Esophagus mucosa (tissue), 1 donor: Measurements from ENCODE around the gene CD44. TPM values are rescaled to one million over a fixed set of nuclear protein-coding genes. Genes with fewer than 3 reads are reported as not detected.

Source experiments
- ATAC-seq: fragments of 200-7000 bp; cut with Tn5 transposase; one replicate; pipeline ENCODE4 v1.9.1; 2020
- total RNA-seq: library from RNA; stranded (reverse); gene quantifications from one replicate; pipeline ENCODE4 v1.2.4, GENCODE V29; 2023
- donor health status: DM: yes; HTN: yes; CAD: no.

Gene CD44
- total RNA-seq, 1 donor from 2014 or later: 814 TPM

DNA sequence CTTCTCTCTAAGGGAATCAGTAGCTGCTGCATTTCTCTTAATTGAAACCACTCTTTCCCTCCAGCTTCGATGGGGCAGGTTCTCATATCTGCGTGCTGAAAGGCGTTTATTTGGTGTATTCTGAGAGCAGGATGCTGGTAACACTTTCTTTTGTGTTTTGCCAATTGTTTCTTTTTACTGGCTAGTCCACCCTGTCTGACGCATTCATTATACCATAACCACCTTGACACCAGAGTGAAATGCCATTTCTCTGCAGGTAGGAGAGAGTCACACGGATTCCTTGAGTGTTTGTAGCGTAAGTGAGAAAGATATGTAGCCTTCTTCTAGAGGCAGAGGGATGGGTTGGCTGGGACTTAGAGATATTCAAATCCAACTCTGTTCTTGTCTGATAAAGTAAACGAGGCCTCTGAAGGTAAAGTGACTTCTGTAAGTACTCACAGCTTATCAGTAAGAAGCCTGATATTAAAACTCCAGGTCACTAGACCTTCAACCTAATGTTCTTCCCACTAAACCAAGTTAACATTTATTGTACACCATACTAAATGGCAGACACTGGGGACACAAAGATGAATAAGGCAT is 21.4 kb downstream of the CD44 start:
- ATAC-seq: no peak

DNA sequence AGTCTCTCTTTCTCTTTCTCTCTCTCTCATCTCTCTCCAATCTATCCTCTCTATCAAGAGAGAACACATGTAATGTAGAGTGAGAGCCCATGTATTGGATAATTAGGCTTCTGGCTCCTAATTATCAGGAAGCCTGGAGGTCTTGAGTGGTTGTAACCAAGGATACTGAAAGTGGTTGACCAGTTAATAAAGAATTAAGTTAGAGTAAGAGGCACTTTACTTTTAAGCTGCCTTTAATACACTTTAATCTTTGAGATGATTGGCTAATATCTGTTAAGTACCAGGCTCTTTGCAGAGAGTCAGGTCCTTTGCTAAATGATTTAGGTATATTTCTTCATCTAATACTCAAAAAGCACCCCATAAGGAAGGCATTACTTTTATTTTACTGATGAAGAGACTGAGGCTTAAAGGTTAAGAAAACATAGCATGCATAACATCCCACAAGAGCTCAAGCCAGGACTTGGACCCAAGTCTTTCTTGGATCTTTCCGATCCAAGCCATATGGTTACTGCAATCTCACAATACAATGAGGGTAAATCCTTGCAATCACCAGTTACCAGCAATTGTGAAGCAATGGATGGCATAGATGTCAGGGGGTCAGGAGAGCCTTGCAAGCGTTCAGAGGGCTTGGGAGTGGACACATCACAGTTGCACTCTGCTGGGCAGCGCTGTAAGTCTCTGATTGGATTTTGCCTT is 22.1 kb downstream of the CD44 start:
- ATAC-seq: no peak

- ATAC-seq: no peak
These were observed 23.8 kb downstream of the CD44 start for GRCh38 chr11:35162745-35163144.

DNA sequence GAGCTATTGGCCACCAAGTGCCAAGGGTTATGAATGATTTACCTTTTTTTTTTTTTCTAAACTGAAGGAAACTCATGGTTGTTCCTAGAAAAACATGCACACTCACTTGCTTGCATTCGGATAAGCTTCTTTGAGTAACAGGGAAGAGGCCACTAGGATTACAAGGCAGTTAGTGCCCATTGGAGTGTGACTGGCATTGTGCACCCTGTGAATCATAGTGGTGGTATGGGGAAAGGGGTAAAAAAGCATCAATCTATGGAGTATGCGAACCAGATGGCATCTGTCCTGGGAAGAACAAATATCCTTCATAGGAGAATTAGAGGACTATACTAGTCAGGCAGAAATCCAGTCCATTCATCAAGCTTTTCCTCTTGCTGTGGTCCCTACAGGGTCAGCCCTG is 24.2 kb downstream of the CD44 start:
- ATAC-seq: peak; percentile 66

GRCh38 chr11:35163702-35164496 is 24.9 kb downstream of the CD44 start:
- ATAC-seq: no peak

- no peak for ATAC-seq
These were observed 26.1 kb downstream of the CD44 start for GRCh38 chr11:35165030-35165422.

GRCh38 chr11:35165423-35166368 is 26.7 kb downstream of the CD44 start:
- ATAC-seq: peak; percentile 37

DNA sequence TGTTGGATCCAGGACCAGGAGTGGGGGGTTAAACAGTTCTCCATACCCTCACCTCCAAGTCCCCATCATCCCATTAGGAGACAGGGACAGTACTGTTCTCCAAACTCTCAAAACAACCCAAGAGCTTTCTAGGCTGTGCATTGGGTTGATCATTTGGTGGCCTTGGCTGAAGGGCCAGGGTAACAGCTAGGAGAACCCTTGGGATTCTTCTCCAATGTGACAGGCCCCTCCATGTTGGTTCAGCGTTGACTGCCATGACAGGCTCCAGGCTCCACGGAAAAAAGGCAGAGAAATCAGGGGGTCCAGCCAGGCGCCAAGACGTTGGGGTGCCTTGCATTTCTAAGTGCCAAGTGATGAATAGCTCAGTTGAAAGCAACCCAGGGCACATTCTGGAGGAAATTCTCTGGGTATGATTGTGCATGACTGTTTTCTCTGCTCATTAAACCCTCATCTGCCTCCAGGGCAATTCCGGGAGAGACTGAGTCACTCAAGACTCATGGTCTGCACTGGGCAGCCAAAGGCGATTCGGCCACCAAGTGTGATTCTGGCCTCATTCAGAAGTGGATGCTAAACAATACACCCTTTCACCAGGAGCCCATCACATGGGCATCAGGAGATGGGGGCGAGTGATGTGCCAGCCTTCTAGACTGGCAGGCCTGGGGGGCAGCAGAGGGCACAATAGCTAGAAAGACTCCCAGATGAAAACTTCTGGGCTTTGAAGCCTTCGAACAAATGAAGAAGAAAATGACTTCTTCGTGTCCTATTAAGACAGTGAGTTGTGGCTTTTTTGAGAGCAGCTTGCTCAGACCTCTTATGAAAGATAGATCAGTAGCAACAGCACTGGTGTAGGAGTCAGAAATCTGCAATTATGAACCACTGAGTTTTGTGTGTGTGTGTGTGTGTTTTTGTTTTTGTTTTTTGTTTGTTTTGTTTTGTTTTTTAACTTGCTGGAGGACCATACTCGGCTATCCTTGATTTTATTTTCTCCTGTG is 27.7 kb downstream of the CD44 start:
- peak; percentile 65 for ATAC-seq

DNA sequence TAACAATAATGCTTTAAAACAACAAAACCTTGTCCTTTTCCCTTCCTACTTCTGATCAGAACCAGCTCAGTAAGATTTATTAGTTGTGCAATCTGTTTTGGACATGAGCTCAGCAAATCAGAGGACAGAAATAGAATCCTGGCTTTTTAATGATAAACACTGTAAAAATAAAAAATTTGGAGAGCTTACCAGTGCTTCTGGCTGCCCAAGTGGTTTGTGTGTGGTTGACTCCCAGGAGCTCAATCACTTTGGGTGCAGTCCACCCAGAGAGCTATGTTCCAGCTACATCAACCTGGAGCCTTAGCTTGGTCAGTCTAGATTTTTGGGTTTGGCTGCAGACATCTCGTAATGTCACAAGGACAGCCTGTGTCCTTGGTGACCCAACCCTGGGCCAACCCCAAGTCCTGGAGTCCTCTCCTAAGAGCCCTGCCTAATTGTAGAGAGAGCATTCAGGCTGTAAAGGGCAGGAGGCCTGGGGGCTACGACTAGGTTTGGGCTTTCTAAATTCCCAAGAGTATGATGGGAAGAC is 28.5 kb downstream of the CD44 start:
- ATAC-seq: no peak

- ATAC-seq: no peak
These were observed 29.7 kb downstream of the CD44 start for GRCh38 chr11:35168671-35169070.

DNA sequence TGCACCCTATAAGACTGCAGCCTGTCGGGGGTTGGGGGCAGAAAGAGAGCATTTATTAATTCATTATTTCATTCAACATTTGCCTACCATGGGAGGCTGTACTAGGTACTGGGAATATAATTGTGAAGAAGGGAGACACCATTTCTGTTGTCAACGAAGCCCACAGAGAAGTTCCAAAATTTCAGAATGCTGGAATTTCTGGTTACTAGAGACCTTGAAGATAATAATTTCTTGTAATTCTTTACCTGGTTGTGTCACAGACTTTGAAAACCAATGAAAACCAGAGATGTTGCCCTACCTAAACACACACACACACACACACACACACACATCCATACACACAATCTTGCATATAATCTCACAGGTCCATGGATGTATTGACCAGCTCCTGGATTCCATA is 30.1 kb downstream of the CD44 start:
- no peak for ATAC-seq

GRCh38 chr11:35169754-35170153 is 30.8 kb downstream of the CD44 start:
- no peak for ATAC-seq

GRCh38 chr11:35170503-35170902 is 31.5 kb downstream of the CD44 start:
- ATAC-seq: no peak

DNA sequence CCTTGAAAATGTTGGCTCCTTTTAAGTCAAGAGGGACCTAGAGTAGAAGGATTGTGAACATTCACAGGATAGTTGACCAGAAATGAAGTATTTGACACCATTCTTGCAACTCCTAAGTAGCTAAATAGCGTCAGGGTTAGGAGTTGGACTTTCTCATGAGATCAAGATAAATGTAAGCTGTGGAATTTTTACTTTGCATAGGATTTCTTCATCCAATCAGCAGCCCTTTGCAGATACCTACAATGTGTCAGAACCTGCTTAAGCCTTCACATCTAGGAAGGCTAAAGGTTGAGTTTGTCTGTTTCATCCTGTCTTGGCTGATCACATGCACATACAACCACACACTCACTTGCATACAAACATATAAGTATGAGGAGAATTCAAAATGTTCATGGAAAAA is 32.3 kb downstream of the CD44 start:
- ATAC-seq: no peak

- peak; percentile 34 for ATAC-seq
These were observed 34.1 kb downstream of the CD44 start for GRCh38 chr11:35173011-35173511.

GRCh38 chr11:35173616-35174566 is 34.9 kb downstream of the CD44 start:
- peak; percentile 28 for ATAC-seq

DNA sequence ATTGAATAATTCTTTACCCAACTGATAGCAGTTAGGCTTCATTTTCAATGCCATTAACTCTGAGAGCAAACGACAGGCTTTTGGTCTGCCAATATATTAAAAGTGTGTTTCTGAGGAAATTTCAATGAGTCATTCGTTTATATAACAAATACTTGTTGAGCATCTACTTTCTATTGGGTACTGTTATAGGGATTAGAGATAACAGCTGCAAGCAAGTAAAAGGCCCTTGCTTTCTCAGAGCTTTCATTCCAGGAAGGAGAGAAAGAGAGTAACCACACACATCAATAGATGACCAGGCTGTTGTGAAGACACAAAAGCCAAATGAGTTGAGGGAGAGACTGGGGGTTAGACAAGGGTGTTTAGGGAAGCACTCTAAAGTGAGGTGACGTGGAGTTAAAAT is 35.7 kb downstream of the CD44 start:
- no peak for ATAC-seq

GRCh38 chr11:35177370-35177769 is 38.4 kb downstream of the CD44 start:
- ATAC-seq: no peak

- ATAC-seq: peak; percentile 36
These were observed 39.3 kb downstream of the CD44 start for GRCh38 chr11:35178067-35178805.
